ENCODE measurements around the gene CCDC167.

GRCh38 chr6:37503309-37503965 lies 3.7 kb upstream of the CCDC167 start:
- TF ChIP-seq CTCF (IDR thresholded peaks at IDR 0.05 in 8 of 11, conservative IDR thresholded peaks at IDR 0.05 in 3 of 11), result no peak
- no peak for TF ChIP-seq POLR2AphosphoS5 (IDR thresholded peaks at IDR 0.05)
